Activated naive CD8-positive, alpha-beta T cell treated with anti-CD3 and anti-CD28 coated beads for 36 hours (primary cell): ENCODE measurements around the gene GPR63. TPM values are rescaled to one million over a fixed set of nuclear protein-coding genes. Genes with fewer than 3 reads are reported as not detected.

Source experiments
- DNase-seq: peaks from one replicate; pipeline ENCODE4 v3.0.0; 2021
- H3K27ac Mint-ChIP-seq: one replicate; pipeline ENCODE4 v1.8.0; 2022; ENCODE audit warnings: mild to moderate bottlenecking, moderate library complexity, mixed read lengths
- H3K27me3 Mint-ChIP-seq: one replicate; pipeline ENCODE4 v1.8.0; 2022; ENCODE audit warnings: mild to moderate bottlenecking, mixed read lengths
- H3K36me3 Mint-ChIP-seq: one replicate; pipeline ENCODE4 v1.8.0; 2021; ENCODE audit warnings: mild to moderate bottlenecking, mixed read lengths
- H3K4me1 Mint-ChIP-seq: one replicate; pipeline ENCODE4 v1.8.0; 2021; ENCODE audit warnings: mixed read lengths
- H3K4me3 Mint-ChIP-seq: one replicate; pipeline ENCODE4 v1.8.0; 2022; ENCODE audit warnings: mild to moderate bottlenecking, moderate library complexity, mixed read lengths
- H3K9me3 Mint-ChIP-seq: one replicate; pipeline ENCODE4 v1.8.0; 2022; ENCODE audit warnings: mixed read lengths
- total RNA-seq, 2 experiments: library from RNA; stranded (reverse); gene quantifications; one replicate each; pipeline ENCODE4 v1.2.3, GENCODE V29; 2021

GPR63 gene
- total RNA-seq, 2 experiments from 2014 or later: 0.85 to 1.0 TPM

DNA sequence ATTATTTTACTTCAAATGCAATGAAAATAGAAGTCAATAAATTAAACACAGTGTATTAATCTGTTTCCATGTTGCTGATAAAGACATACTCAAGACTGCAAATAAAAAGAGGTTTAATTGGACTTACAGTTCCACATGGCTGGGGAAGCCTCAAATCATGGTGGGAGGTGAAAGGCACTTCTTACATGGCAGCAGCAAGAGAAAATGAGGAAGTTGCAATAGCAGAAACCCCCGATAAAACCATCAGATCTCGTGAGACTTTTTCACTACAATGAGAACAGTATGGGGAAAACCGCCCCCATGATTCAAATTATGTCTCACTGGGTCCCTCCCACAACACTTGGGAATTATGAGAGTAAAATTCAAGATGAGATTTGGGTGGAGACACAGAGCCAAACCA lies 82.2 kb downstream of the GPR63 start:
- peaks cover 1% of the 10 kb centered on the region for H3K4me1 Mint-ChIP-seq
- peaks cover 44% of the 10 kb centered on the region for H3K27me3 Mint-ChIP-seq
- no peak for DNase-seq
- H3K4me3 Mint-ChIP-seq: no peak overlapping the region
- no peaks in the 10 kb centered on the region for H3K9me3 Mint-ChIP-seq
- no peaks in the 10 kb centered on the region for H3K36me3 Mint-ChIP-seq
- no peak overlapping the region for H3K27ac Mint-ChIP-seq

DNA sequence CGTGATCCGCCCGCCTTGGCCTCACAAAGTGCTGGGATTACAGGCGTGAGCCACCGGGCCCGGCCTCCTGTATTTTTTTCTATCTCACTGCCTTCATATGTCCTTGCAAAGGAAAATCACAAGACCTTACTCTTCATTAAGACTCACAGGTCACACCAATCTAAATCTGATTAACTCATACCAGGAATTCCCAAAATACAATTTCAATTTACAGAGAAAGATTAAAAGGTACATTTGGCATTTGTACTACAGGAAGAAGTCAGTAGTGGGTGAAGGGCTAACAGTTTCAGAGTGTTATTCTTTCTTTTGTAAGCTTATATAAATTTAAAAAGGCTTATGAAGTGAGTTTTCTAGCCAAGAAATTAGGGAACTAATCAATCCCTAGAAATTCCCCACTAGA lies 87.4 kb downstream of the GPR63 start:
- Mint-ChIP-seq H3K27me3 (peaks cover 49% of the 10 kb centered on the region), H3K4me3 (no peak overlapping the region)

More for the DNA sequence above, 87.4 kb downstream of the GPR63 start:
- no peaks in the 10 kb centered on the region for H3K9me3 Mint-ChIP-seq
- no peaks in the 10 kb centered on the region for H3K4me1 Mint-ChIP-seq
- no peak overlapping the region for H3K27ac Mint-ChIP-seq
- H3K36me3 Mint-ChIP-seq: no peaks in the 10 kb centered on the region
- DNase-seq: no peak

Other genes starting within 250 kb of the GPR63 start
- gene NDUFAF4, start 60.4 kb upstream of the GPR63 start, total RNA-seq: 10 to 100 TPM; 98.4 to 98.9 TPM
- 1 to 10 TPM in 1 of 2 experiments, under 1 TPM in 1; 0.82 to 1.3 TPM for gene KLHL32, start 87.3 kb upstream of the GPR63 start, total RNA-seq